ENCODE measurements around the gene SSMEM1. TPM values are rescaled to one million over a fixed set of nuclear protein-coding genes. Genes with fewer than 3 reads are reported as not detected.

The SSMEM1 gene
- total RNA-seq, 1 experiment from 2014 or later, result not detected

- TF ChIP-seq NR2C2 (CRISPR knock-in tag; IDR thresholded peaks at IDR 0.05) (no peak), STAT6 (CRISPR knock-in tag; conservative IDR thresholded peaks at IDR 0.05; ENCODE audit: low read depth) (no peak), TP53 (CRISPR knock-in tag; IDR thresholded peaks at IDR 0.05) (no peak), CBFB (CRISPR knock-in tag; IDR thresholded peaks at IDR 0.05; ENCODE audit: low read depth) (no peak), ZNF138 (CRISPR knock-in tag; conservative IDR thresholded peaks at IDR 0.05) (no peak), FOXP1 (CRISPR knock-in tag; IDR thresholded peaks at IDR 0.05; ENCODE audit: borderline replicate concordance) (peak; percentile 44; the same call in 1 of the 2 replicates), ZNF232 (CRISPR knock-in tag; IDR thresholded peaks at IDR 0.05) (no peak)
- TF ChIP-seq, protein P1, sequence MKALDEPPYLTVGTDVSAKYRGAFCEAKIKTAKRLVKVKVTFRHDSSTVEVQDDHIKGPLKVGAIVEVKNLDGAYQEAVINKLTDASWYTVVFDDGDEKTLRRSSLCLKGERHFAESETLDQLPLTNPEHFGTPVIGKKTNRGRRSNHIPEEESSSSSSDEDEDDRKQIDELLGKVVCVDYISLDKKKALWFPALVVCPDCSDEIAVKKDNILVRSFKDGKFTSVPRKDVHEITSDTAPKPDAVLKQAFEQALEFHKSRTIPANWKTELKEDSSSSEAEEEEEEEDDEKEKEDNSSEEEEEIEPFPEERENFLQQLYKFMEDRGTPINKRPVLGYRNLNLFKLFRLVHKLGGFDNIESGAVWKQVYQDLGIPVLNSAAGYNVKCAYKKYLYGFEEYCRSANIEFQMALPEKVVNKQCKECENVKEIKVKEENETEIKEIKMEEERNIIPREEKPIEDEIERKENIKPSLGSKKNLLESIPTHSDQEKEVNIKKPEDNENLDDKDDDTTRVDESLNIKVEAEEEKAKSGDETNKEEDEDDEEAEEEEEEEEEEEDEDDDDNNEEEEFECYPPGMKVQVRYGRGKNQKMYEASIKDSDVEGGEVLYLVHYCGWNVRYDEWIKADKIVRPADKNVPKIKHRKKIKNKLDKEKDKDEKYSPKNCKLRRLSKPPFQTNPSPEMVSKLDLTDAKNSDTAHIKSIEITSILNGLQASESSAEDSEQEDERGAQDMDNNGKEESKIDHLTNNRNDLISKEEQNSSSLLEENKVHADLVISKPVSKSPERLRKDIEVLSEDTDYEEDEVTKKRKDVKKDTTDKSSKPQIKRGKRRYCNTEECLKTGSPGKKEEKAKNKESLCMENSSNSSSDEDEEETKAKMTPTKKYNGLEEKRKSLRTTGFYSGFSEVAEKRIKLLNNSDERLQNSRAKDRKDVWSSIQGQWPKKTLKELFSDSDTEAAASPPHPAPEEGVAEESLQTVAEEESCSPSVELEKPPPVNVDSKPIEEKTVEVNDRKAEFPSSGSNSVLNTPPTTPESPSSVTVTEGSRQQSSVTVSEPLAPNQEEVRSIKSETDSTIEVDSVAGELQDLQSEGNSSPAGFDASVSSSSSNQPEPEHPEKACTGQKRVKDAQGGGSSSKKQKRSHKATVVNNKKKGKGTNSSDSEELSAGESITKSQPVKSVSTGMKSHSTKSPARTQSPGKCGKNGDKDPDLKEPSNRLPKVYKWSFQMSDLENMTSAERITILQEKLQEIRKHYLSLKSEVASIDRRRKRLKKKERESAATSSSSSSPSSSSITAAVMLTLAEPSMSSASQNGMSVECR (CRISPR knock-in tag; IDR thresholded peaks at IDR 0.05; ENCODE audit: borderline replicate concordance), result no peak
- TF ChIP-seq, protein P2, sequence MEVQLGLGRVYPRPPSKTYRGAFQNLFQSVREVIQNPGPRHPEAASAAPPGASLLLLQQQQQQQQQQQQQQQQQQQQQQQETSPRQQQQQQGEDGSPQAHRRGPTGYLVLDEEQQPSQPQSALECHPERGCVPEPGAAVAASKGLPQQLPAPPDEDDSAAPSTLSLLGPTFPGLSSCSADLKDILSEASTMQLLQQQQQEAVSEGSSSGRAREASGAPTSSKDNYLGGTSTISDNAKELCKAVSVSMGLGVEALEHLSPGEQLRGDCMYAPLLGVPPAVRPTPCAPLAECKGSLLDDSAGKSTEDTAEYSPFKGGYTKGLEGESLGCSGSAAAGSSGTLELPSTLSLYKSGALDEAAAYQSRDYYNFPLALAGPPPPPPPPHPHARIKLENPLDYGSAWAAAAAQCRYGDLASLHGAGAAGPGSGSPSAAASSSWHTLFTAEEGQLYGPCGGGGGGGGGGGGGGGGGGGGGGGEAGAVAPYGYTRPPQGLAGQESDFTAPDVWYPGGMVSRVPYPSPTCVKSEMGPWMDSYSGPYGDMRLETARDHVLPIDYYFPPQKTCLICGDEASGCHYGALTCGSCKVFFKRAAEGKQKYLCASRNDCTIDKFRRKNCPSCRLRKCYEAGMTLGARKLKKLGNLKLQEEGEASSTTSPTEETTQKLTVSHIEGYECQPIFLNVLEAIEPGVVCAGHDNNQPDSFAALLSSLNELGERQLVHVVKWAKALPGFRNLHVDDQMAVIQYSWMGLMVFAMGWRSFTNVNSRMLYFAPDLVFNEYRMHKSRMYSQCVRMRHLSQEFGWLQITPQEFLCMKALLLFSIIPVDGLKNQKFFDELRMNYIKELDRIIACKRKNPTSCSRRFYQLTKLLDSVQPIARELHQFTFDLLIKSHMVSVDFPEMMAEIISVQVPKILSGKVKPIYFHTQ (CRISPR knock-in tag; IDR thresholded peaks at IDR 0.05), result no peak
- TF ChIP-seq, protein P3, sequence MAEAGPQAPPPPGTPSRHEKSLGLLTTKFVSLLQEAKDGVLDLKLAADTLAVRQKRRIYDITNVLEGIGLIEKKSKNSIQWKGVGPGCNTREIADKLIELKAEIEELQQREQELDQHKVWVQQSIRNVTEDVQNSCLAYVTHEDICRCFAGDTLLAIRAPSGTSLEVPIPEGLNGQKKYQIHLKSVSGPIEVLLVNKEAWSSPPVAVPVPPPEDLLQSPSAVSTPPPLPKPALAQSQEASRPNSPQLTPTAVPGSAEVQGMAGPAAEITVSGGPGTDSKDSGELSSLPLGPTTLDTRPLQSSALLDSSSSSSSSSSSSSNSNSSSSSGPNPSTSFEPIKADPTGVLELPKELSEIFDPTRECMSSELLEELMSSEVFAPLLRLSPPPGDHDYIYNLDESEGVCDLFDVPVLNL (CRISPR knock-in tag; IDR thresholded peaks at IDR 0.05; ENCODE audit: borderline replicate concordance, low read depth), result no peak
- TF ChIP-seq, protein P4, sequence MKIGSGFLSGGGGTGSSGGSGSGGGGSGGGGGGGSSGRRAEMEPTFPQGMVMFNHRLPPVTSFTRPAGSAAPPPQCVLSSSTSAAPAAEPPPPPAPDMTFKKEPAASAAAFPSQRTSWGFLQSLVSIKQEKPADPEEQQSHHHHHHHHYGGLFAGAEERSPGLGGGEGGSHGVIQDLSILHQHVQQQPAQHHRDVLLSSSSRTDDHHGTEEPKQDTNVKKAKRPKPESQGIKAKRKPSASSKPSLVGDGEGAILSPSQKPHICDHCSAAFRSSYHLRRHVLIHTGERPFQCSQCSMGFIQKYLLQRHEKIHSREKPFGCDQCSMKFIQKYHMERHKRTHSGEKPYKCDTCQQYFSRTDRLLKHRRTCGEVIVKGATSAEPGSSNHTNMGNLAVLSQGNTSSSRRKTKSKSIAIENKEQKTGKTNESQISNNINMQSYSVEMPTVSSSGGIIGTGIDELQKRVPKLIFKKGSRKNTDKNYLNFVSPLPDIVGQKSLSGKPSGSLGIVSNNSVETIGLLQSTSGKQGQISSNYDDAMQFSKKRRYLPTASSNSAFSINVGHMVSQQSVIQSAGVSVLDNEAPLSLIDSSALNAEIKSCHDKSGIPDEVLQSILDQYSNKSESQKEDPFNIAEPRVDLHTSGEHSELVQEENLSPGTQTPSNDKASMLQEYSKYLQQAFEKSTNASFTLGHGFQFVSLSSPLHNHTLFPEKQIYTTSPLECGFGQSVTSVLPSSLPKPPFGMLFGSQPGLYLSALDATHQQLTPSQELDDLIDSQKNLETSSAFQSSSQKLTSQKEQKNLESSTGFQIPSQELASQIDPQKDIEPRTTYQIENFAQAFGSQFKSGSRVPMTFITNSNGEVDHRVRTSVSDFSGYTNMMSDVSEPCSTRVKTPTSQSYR (CRISPR knock-in tag; IDR thresholded peaks at IDR 0.05), result peak; percentile 61; the same call in 1 of the 2 replicates
Measured at GRCh38 chr7:130254555-130254954, 46.9 kb downstream of the SSMEM1 start (continued).

DNA sequence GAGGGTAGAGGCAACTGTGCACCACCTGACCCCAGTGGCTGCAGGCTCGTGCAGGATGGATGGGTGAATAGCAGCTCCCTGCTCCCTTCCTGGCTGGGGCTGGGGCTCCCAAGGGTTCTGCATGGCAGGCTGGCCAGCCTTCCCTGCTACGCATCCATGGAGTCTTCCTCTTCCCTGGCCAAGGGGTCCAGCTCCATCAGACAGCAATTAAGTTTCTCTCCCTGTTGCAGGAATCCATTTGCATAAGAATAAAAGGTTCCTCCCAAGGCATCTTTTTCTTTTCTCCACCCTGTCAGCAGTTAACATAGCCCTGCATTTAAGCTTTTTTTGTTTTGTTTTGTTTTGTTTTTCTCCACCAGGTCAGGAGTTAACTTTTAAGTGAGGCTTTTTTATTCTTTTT lies 49.0 kb downstream of the SSMEM1 start:
- H3K4me3 Mint-ChIP-seq, result no peak overlapping the region
- CTCF ChIA-PET, result interaction anchor here (1.0 to 2.0 kb wide), 5 partner anchors 16 to 235 kb away, joined by 3 to 8 read pairs (median 5); partner anchors contain the start of genes CPA1 and MEST
- POLR2A ChIA-PET, result interaction anchor here (1.5 kb wide), 1 partner anchor 16 kb away, joined by 9 read pairs; no protein-coding TSS in a partner anchor
- peaks cover 30% of the 10 kb centered on the region for H3K4me1 Mint-ChIP-seq
- DNase-seq (ENCODE audit: low spot score) (peak; percentile 19), ATAC-seq (peak; percentile 86)
- peaks cover 8% of the 10 kb centered on the region for H3K27me3 Mint-ChIP-seq (ENCODE audit: low read depth)
- H3K27ac Mint-ChIP-seq, result 0 out of 2 replicates have a peak overlapping the region, but pooled peaks have one; percentile 60
- TF ChIP-seq IRF1 (CRISPR knock-in tag; IDR thresholded peaks at IDR 0.05), result no peak
- H3K9me3 Mint-ChIP-seq, result peaks cover 62% of the 10 kb centered on the region
- H3K36me3 Mint-ChIP-seq, result peaks cover 58% of the 10 kb centered on the region

Measured in WTC11 (cell line).